MM.1S (cell line): ENCODE results near the gene FOXD2.

Experiments
- DNase-seq: peaks from one replicate; pipeline ENCODE4 v3.0.0-alpha.2; 2015
- H2AFZ ChIP-seq: fragments of 300-600 bp; sonication (generic); 2 replicates; pipeline ENCODE4 v1.6.0; 2016; ENCODE audit warnings: antibody characterized with exemption, low read length
- H3F3A ChIP-seq: fragments of 300-600 bp; sonication (generic); 2 replicates; pipeline ENCODE4 v1.6.1; 2016; ENCODE audit warnings: mild to moderate bottlenecking, antibody characterized with exemption, low read length, moderate library complexity, mixed read lengths; ENCODE audit not compliant: insufficient read depth
- H3K27ac ChIP-seq: fragments of 300-600 bp; sonication (generic); 2 replicates; pipeline ENCODE4 v1.5.1; 2016; ENCODE audit warnings: mild to moderate bottlenecking, low read length
- H3K27me3 ChIP-seq: fragments of 300-600 bp; sonication (generic); replicated peaks from 2 replicates; pipeline ENCODE4 v1.6.0; 2016; ENCODE audit warnings: low read length; ENCODE audit not compliant: insufficient read depth
- H3K36me3 ChIP-seq: fragments of 300-600 bp; sonication (generic); replicated peaks from 2 replicates; pipeline ENCODE4 v1.6.1; 2016; ENCODE audit warnings: mild to moderate bottlenecking, low read length, mixed read lengths; ENCODE audit not compliant: insufficient read depth
- H3K4me1 ChIP-seq: fragments of 300-600 bp; sonication (generic); 2 replicates; pipeline ENCODE4 v1.6.1; 2016; ENCODE audit warnings: low read length, mixed read lengths
- H3K4me2 ChIP-seq: fragments of 300-600 bp; sonication (generic); 2 replicates; pipeline ENCODE4 v1.6.0; 2016; ENCODE audit warnings: low read depth, low read length
- H3K4me3 ChIP-seq: fragments of 300-600 bp; sonication (generic); 2 replicates; pipeline ENCODE4 v1.5.1; 2016; ENCODE audit warnings: low read length, mixed read lengths
- H3K79me2 ChIP-seq: fragments of 300-600 bp; sonication (generic); 2 replicates; pipeline ENCODE4 v1.6.1; 2016; ENCODE audit warnings: mixed run types, low read length, mixed read lengths
- H3K9ac ChIP-seq: fragments of 300-600 bp; sonication (generic); 2 replicates; pipeline ENCODE4 v1.6.1; 2016; ENCODE audit warnings: low read length, mixed read lengths
- H3K9me2 ChIP-seq: fragments of 300-600 bp; sonication (generic); replicated peaks from 2 replicates; pipeline ENCODE4 v1.6.1; 2016; ENCODE audit warnings: mild to moderate bottlenecking, low read length, mixed read lengths; ENCODE audit not compliant: insufficient read depth
- H3K9me3 ChIP-seq: fragments of 300-600 bp; sonication (generic); replicated peaks from 2 replicates; pipeline ENCODE4 v1.6.1; 2016; ENCODE audit warnings: mild to moderate bottlenecking, low read length, mixed read lengths; ENCODE audit not compliant: insufficient read depth
- H4K20me1 ChIP-seq: fragments of 300-600 bp; sonication (generic); 2 replicates; pipeline ENCODE4 v1.6.1; 2016; ENCODE audit warnings: mild to moderate bottlenecking, low read length, moderate library complexity, mixed read lengths; ENCODE audit not compliant: insufficient read depth
- EZH2 ChIP-seq: fragments of 300-600 bp; sonication (generic); optimal IDR thresholded peaks from 2 replicates; pipeline ENCODE3; 2017; ENCODE audit warnings: low read depth, mild to moderate bottlenecking, antibody characterized with exemption, low read length, mixed read lengths
- EZH2phosphoT487 ChIP-seq: fragments of 300-600 bp; sonication (generic); IDR thresholded peaks from 2 replicates; pipeline ENCODE4 v1.6.1; 2018; ENCODE audit warnings: antibody characterized with exemption, low read length
- TF ChIP-seq, protein P1 (sequence below): fragments of 300-600 bp; sonication (generic); IDR thresholded peaks from 2 replicates; pipeline ENCODE4 v1.5.1; 2016; ENCODE audit warnings: antibody characterized with exemption, low read length, mixed read lengths

The FOXD2 gene

DNA sequence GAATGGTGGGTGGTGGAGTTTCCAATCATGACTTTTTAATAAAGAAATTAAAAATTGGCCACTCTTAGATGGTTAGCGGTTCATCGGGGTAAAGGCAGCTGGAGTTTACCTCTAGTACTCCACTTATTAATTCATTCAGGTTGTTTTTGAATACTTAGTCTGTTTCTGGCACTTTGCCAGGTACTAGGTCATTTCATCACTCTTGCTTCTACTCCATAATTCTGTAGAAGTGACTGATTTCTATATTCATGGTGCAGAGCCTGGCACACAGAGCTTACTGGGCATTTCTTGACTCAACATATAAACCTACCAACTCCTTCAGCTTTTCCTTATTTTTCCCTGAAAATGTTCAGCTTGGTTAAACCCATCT, 31.5 kb downstream of the FOXD2 start:
- Histone ChIP-seq H3K36me3 (no peaks in the 10 kb centered on the region), H3K9ac (no peak overlapping the region), H3K9me2 (no peaks in the 10 kb centered on the region), H4K20me1 (no peaks in the 10 kb centered on the region), H3K4me2 (no peak overlapping the region), H3K27ac (no peak overlapping the region), H3K27me3 (no peaks in the 10 kb centered on the region), H3K4me3 (no peak overlapping the region), H2AFZ (no peak overlapping the region), H3K4me1 (no peaks in the 10 kb centered on the region), H3K79me2 (no peaks in the 10 kb centered on the region), H3F3A (no peaks in the 10 kb centered on the region), H3K9me3 (no peaks in the 10 kb centered on the region)
- no peak for DNase-seq
- TF ChIP-seq, protein P1, sequence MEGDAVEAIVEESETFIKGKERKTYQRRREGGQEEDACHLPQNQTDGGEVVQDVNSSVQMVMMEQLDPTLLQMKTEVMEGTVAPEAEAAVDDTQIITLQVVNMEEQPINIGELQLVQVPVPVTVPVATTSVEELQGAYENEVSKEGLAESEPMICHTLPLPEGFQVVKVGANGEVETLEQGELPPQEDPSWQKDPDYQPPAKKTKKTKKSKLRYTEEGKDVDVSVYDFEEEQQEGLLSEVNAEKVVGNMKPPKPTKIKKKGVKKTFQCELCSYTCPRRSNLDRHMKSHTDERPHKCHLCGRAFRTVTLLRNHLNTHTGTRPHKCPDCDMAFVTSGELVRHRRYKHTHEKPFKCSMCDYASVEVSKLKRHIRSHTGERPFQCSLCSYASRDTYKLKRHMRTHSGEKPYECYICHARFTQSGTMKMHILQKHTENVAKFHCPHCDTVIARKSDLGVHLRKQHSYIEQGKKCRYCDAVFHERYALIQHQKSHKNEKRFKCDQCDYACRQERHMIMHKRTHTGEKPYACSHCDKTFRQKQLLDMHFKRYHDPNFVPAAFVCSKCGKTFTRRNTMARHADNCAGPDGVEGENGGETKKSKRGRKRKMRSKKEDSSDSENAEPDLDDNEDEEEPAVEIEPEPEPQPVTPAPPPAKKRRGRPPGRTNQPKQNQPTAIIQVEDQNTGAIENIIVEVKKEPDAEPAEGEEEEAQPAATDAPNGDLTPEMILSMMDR: no peak
- no peak for TF ChIP-seq EZH2
- no peak for TF ChIP-seq EZH2phosphoT487

- Histone ChIP-seq H4K20me1 (no peaks in the 10 kb centered on the region), H3K27ac (no peak overlapping the region), H3K27me3 (no peaks in the 10 kb centered on the region), H2AFZ (no peak overlapping the region), H3K4me2 (no peak overlapping the region), H3K9ac (no peak overlapping the region), H3K9me2 (no peaks in the 10 kb centered on the region), H3K4me1 (no peaks in the 10 kb centered on the region), H3F3A (no peaks in the 10 kb centered on the region), H3K36me3 (no peaks in the 10 kb centered on the region), H3K4me3 (no peak overlapping the region), H3K9me3 (no peaks in the 10 kb centered on the region), H3K79me2 (no peaks in the 10 kb centered on the region)
- no peak for DNase-seq
- TF ChIP-seq, protein P1: no peak
- TF ChIP-seq EZH2: no peak
- TF ChIP-seq EZH2phosphoT487: no peak
Measured at GRCh38 chr1:47469910-47470309, 32.1 kb downstream of the FOXD2 start.

GRCh38 chr1:47471163-47471562, 33.3 kb downstream of the FOXD2 start:
- Histone ChIP-seq H3K9me2 (no peaks in the 10 kb centered on the region), H2AFZ (no peak overlapping the region), H3K27me3 (no peaks in the 10 kb centered on the region), H3K36me3 (no peaks in the 10 kb centered on the region), H3K4me2 (no peak overlapping the region), H3K9me3 (no peaks in the 10 kb centered on the region), H3K4me1 (no peaks in the 10 kb centered on the region), H3K27ac (no peak overlapping the region), H3K9ac (no peak overlapping the region), H3K79me2 (no peaks in the 10 kb centered on the region), H3F3A (no peaks in the 10 kb centered on the region), H4K20me1 (no peaks in the 10 kb centered on the region), H3K4me3 (no peak overlapping the region)
- no peak for TF ChIP-seq EZH2
- TF ChIP-seq, protein P1: no peak
- TF ChIP-seq EZH2phosphoT487: no peak
- DNase-seq: no peak
